ACHN (cell line): Measurements from ENCODE around the gene TGFBRAP1.

Experiments used
- DNase-seq: peaks from one replicate; pipeline ENCODE4 v3.0.0-alpha.2; 2015
- in situ Hi-C: cut with HindIII; loops from 2 replicates; pipeline ENCODE4 v1.10.0; 2017; ENCODE audit warnings: low sequenced_read_pairs, low pct_ligation_motif_present, low pct_unique_long_range_greater_than_20kb

Gene TGFBRAP1

GRCh38 chr2:105291981-105292380 is 37.6 kb downstream of the TGFBRAP1 start:
- no peak for DNase-seq
- in situ Hi-C loops: no loop called here

GRCh38 chr2:105290981-105291660 is 38.4 kb downstream of the TGFBRAP1 start:
- in situ Hi-C loops: no loop called here
- DNase-seq: no peak

- DNase-seq: no peak
- in situ Hi-C loops: no loop called here
Observed at GRCh38 chr2:105288133-105288532, 41.4 kb downstream of the TGFBRAP1 start.

- in situ Hi-C loops: no loop called here
- DNase-seq: peak; percentile 48
Observed at GRCh38 chr2:105287692-105288091, 41.8 kb downstream of the TGFBRAP1 start.

- DNase-seq: no peak
- in situ Hi-C loops: no loop called here
Observed at GRCh38 chr2:105283532-105283931, 46.0 kb downstream of the TGFBRAP1 start.

GRCh38 chr2:105280281-105280680 is 49.3 kb downstream of the TGFBRAP1 start:
- in situ Hi-C loops: no loop called here
- DNase-seq: no peak

- in situ Hi-C loops: no loop called here
- peak; percentile 16 for DNase-seq
Observed at GRCh38 chr2:105279126-105279525, 50.4 kb downstream of the TGFBRAP1 start.

- DNase-seq: no peak
- in situ Hi-C loops: no loop called here
Observed at GRCh38 chr2:105278654-105279053, 50.9 kb downstream of the TGFBRAP1 start.

GRCh38 chr2:105274046-105274445 is 55.5 kb downstream of the TGFBRAP1 start:
- in situ Hi-C loops: no loop called here
- DNase-seq: no peak

- no peak for DNase-seq
- in situ Hi-C loops: no loop called here
Observed at GRCh38 chr2:105272176-105272575, 57.4 kb downstream of the TGFBRAP1 start.

GRCh38 chr2:105271393-105272045 is 58.0 kb downstream of the TGFBRAP1 start:
- in situ Hi-C loops: no loop called here
- DNase-seq: no peak

- no peak for DNase-seq
- in situ Hi-C loops: no loop called here
Observed at GRCh38 chr2:105269426-105269825, 60.1 kb downstream of the TGFBRAP1 start.

GRCh38 chr2:105262651-105263091 is 66.9 kb downstream of the TGFBRAP1 start:
- no peak for DNase-seq
- in situ Hi-C loops: no loop called here

GRCh38 chr2:105261061-105261460 is 68.5 kb downstream of the TGFBRAP1 start:
- in situ Hi-C loops: no loop called here
- peak; percentile 97 for DNase-seq

GRCh38 chr2:105258835-105259350 is 70.6 kb downstream of the TGFBRAP1 start:
- in situ Hi-C loops: no loop called here
- no peak for DNase-seq

GRCh38 chr2:105257981-105258380 is 71.6 kb downstream of the TGFBRAP1 start:
- in situ Hi-C loops: no loop called here
- no peak for DNase-seq

GRCh38 chr2:105256431-105257047 is 73.0 kb downstream of the TGFBRAP1 start:
- in situ Hi-C loops: no loop called here
- DNase-seq: no peak

- in situ Hi-C loops: no loop called here
- no peak for DNase-seq
Observed at GRCh38 chr2:105255979-105256378, 73.6 kb downstream of the TGFBRAP1 start.

GRCh38 chr2:105254531-105255210 is 74.9 kb downstream of the TGFBRAP1 start:
- in situ Hi-C loops: no loop called here
- DNase-seq: no peak
